IPS-NIHi7 (cell line): ENCODE data around the gene NATD1.
"Not testable (repeated sequence)": the region's sequence is repeated elsewhere in the genome, so short reads cannot be mapped to it uniquely, and the experiment has no call there.

ENCODE experiments used
- DNase-seq: peaks from one replicate; pipeline ENCODE4 v3.0.0; 2012; ENCODE audit warnings: mixed read lengths; ENCODE audit errors: extremely low spot score

Gene NATD1

GRCh38 chr17:21192414-21192813, 60.8 kb downstream of the NATD1 start:
- not testable (repeated sequence) for DNase-seq

- no peak for DNase-seq
Measured at GRCh38 chr17:21191698-21192097, 61.5 kb downstream of the NATD1 start.

- no peak for DNase-seq
Measured at GRCh38 chr17:21190078-21190477, 63.1 kb downstream of the NATD1 start.

- no peak for DNase-seq
Measured at GRCh38 chr17:21189361-21189760, 63.8 kb downstream of the NATD1 start.
